Parathyroid adenoma (tissue), 2 donors: ENCODE data around the gene RDX.

Source experiments
- H2AFZ ChIP-seq: fragments of 300-600 bp; sonication (generic); one replicate; pipeline ENCODE4 v1.7.0; 2017; ENCODE audit warnings: antibody characterized with exemption, mild to moderate bottlenecking
- H3K27ac ChIP-seq: fragments of 300-600 bp; sonication (generic); one replicate; pipeline ENCODE4 v1.7.0; 2017
- H3K27me3 ChIP-seq: fragments of 300-600 bp; sonication (generic); one replicate; pipeline ENCODE4 v1.7.0; 2017; ENCODE audit warnings: low read length; ENCODE audit not compliant: control insufficient read depth, insufficient read depth
- H3K36me3 ChIP-seq: fragments of 300-600 bp; sonication (generic); one replicate; pipeline ENCODE4 v1.7.0; 2017; ENCODE audit warnings: low read length; ENCODE audit not compliant: control insufficient read depth, insufficient read depth
- H3K4me1 ChIP-seq: fragments of 300-600 bp; sonication (generic); one replicate; pipeline ENCODE4 v1.7.0; 2017; ENCODE audit warnings: control low read depth
- H3K4me2 ChIP-seq: fragments of 300-600 bp; sonication (generic); one replicate; pipeline ENCODE4 v1.7.0; 2017; ENCODE audit warnings: low read length
- H3K4me3 ChIP-seq: fragments of 300-600 bp; sonication (generic); one replicate; pipeline ENCODE4 v1.7.0; 2017; ENCODE audit warnings: low read depth, low read length
- H3K79me2 ChIP-seq: fragments of 300-600 bp; sonication (generic); one replicate; pipeline ENCODE4 v1.7.0; 2017; ENCODE audit warnings: control low read depth
- H3K9ac ChIP-seq: fragments of 300-600 bp; sonication (generic); one replicate; pipeline ENCODE4 v1.7.0; 2017; ENCODE audit warnings: mild to moderate bottlenecking
- H3K9me3 ChIP-seq: fragments of 300-600 bp; sonication (generic); one replicate; pipeline ENCODE4 v1.7.0; 2017; ENCODE audit warnings: low read length; ENCODE audit not compliant: control insufficient read depth
- TF ChIP-seq, protein P1 (sequence below): fragments of 300-600 bp; sonication (generic); IDR thresholded peaks from one replicate; pipeline ENCODE4 v1.7.0; 2017; ENCODE audit warnings: antibody characterized with exemption, mild to moderate bottlenecking
- donor health status: primary hyperparathyroidism.

RDX gene

DNA sequence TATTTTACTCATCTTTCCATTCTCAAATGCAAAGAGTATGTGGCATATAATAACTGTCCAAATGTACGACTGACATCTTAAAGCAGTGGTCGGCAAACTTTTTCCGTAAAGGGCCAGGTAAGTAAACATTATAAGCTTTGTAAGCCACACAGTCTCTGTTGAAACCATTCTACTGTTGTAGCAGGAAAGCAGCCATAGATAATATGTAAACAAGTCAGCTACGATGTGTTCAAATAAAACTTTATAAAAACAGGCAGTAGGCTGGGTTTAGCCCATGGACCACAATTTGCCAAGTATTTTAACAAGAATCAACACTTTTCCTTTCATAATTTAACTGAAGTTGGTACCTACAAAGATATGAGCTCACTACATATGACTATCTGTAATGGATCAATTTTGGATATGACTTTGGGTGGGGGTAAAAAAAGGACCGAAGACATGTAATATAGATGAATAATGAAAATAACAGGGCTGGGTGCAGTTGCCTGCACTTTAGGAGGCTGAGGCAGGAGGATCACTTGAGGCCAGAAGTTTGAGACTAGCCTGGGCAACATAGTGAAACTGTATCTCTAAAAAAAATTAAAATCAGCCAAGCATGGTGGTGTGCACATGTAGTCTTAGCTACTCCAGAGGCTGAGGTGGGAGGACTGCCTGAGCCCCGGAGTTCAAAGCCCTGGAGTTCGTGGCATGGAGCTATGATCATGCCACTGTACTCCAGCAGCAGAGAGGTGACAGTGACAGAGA is 5.7 kb downstream of the RDX start:
- peaks cover 4% of the 10 kb centered on the region for H3K4me1 ChIP-seq

DNA sequence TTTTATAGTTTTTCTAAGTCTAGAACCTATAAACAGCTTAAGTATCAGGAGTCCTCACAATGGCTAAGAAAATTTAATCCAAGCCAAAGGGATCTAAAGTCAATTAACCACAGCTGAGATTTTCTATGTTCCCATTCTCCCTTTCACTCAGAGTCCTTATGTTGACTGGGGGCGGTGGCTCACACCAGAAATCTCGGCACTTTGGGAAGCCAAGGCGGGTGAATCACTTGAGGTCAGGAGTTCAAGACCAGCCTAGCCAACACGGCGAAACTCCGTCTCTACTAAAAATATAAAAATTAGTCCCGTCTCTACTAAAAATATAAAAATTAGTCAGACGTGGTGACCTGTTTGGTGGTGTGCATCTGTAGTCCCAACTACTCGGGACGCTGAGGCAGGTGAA is 6.9 kb downstream of the RDX start:
- Histone ChIP-seq H3K9me3 (no peaks in the 10 kb centered on the region), H3K4me3 (no peak overlapping the region), H3K27ac (no peak overlapping the region), H3K27me3 (no peaks in the 10 kb centered on the region), H3K9ac (no peak overlapping the region), H3K4me2 (no peak overlapping the region), H3K4me1 (no peaks in the 10 kb centered on the region), H3K36me3 (no peaks in the 10 kb centered on the region), H3K79me2 (peaks cover 37% of the 10 kb centered on the region), H2AFZ (no peak overlapping the region)
- TF ChIP-seq, protein P1, sequence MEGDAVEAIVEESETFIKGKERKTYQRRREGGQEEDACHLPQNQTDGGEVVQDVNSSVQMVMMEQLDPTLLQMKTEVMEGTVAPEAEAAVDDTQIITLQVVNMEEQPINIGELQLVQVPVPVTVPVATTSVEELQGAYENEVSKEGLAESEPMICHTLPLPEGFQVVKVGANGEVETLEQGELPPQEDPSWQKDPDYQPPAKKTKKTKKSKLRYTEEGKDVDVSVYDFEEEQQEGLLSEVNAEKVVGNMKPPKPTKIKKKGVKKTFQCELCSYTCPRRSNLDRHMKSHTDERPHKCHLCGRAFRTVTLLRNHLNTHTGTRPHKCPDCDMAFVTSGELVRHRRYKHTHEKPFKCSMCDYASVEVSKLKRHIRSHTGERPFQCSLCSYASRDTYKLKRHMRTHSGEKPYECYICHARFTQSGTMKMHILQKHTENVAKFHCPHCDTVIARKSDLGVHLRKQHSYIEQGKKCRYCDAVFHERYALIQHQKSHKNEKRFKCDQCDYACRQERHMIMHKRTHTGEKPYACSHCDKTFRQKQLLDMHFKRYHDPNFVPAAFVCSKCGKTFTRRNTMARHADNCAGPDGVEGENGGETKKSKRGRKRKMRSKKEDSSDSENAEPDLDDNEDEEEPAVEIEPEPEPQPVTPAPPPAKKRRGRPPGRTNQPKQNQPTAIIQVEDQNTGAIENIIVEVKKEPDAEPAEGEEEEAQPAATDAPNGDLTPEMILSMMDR, result no peak

More for the DNA sequence above, 5.7 kb downstream of the RDX start:
- no peak overlapping the region for H3K4me3 ChIP-seq
- peaks cover 33% of the 10 kb centered on the region for H3K79me2 ChIP-seq
- no peak overlapping the region for H2AFZ ChIP-seq
- no peaks in the 10 kb centered on the region for H3K27me3 ChIP-seq
- H3K27ac ChIP-seq, result no peak overlapping the region
- H3K9me3 ChIP-seq, result no peaks in the 10 kb centered on the region
- TF ChIP-seq, protein P1, result no peak
- H3K9ac ChIP-seq, result no peak overlapping the region
- H3K36me3 ChIP-seq, result no peaks in the 10 kb centered on the region
- no peak overlapping the region for H3K4me2 ChIP-seq

DNA sequence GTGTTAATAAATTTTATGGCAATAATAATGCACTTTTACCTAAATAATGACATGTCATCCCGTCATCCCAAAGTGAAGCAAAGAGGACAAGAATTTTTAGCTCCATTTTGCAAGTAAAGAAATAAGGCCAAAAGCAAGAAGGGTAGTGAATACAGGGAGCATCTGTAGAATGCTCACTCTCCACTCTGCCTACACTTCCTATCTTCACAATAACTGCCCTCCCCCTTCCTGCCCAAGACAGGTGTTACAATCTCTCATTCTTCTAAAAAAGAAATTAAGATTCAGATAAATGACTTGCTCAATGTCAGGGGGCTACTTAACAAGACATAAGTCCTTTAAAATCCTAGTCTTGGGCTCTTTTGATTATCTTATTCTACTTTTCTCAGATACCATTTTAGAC is 8.9 kb downstream of the RDX start:
- no peak overlapping the region for H3K4me2 ChIP-seq
- TF ChIP-seq, protein P1, result no peak
- no peaks in the 10 kb centered on the region for H3K4me1 ChIP-seq
- H3K27ac ChIP-seq, result no peak overlapping the region
- H3K27me3 ChIP-seq, result no peaks in the 10 kb centered on the region
- no peaks in the 10 kb centered on the region for H3K9me3 ChIP-seq
- H3K79me2 ChIP-seq, result peaks cover 43% of the 10 kb centered on the region
- no peak overlapping the region for H2AFZ ChIP-seq
- no peak overlapping the region for H3K4me3 ChIP-seq
- H3K9ac ChIP-seq, result no peak overlapping the region
- no peaks in the 10 kb centered on the region for H3K36me3 ChIP-seq

DNA sequence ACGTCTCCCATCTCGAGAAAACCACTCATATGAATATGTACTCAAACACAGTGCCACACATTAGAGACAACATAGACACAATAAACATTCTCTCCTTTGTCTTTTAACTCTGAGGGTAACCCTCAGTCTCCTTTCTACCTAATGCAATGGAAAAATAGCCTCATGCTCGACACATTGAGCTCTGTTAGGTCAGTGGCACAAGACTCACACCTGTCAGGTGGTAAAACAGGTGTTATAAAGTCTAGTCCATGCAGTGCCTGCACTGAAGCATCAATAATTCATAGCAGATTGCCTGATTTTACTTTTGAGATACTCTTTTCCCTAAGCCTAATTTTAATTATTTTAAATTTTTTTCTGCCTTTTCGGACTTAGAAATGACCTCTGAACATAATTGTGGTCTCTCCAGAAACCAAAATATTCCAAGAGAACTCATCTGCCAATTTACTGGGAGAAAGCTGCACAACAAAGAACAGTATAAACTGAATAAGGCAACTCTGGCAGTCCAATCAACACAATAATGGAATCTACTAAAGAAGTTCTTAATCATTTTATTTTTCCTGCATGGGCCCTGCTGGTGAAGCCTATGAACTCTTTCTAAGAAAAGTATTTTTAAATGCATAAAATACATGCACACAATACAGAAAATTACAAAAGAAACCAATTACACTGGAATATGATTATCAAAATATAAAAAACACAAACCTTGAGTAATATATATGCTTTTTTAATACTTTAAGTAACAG is 9.9 kb downstream of the RDX start:
- H3K4me3 ChIP-seq, result no peak overlapping the region
- no peaks in the 10 kb centered on the region for H3K4me1 ChIP-seq
- H3K27ac ChIP-seq, result no peak overlapping the region
- H3K36me3 ChIP-seq, result no peaks in the 10 kb centered on the region
- peaks cover 35% of the 10 kb centered on the region for H3K79me2 ChIP-seq
- H3K9ac ChIP-seq, result no peak overlapping the region
- H3K4me2 ChIP-seq, result no peak overlapping the region
- H3K9me3 ChIP-seq, result no peaks in the 10 kb centered on the region
- no peak overlapping the region for H2AFZ ChIP-seq
- TF ChIP-seq, protein P1, result no peak
- H3K27me3 ChIP-seq, result no peaks in the 10 kb centered on the region
